Measurements from ENCODE around the gene MGAT4C.

DNA sequence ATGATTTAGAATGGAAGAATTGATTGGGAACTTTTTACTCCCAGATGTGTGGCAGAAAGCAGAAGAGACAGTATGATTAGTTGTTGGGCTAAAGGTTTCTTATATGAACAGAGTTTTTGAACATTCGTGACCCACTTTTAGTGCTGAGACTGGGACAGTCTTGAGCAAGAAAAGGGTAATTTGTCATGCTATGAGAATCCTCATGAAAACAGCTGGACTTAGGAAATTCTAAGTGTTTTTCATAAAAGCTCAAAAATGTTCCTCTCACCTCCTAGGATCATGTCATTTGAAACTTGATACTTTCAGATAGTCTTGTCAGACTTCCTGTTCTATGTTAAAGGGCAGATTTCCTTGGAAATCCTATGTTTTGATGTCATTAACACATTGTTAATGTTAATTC, 86.1 kb downstream of the MGAT4C start:
- TF ChIP-seq, protein P1, sequence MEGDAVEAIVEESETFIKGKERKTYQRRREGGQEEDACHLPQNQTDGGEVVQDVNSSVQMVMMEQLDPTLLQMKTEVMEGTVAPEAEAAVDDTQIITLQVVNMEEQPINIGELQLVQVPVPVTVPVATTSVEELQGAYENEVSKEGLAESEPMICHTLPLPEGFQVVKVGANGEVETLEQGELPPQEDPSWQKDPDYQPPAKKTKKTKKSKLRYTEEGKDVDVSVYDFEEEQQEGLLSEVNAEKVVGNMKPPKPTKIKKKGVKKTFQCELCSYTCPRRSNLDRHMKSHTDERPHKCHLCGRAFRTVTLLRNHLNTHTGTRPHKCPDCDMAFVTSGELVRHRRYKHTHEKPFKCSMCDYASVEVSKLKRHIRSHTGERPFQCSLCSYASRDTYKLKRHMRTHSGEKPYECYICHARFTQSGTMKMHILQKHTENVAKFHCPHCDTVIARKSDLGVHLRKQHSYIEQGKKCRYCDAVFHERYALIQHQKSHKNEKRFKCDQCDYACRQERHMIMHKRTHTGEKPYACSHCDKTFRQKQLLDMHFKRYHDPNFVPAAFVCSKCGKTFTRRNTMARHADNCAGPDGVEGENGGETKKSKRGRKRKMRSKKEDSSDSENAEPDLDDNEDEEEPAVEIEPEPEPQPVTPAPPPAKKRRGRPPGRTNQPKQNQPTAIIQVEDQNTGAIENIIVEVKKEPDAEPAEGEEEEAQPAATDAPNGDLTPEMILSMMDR (IDR thresholded peaks at IDR 0.05; ENCODE audit: extremely low read depth in 1 of 2, insufficient read depth in 1 of 2, low read depth in 1 of 2, low read length in 2 of 2), result no peak
- TF ChIP-seq EZH2 (IDR thresholded peaks at IDR 0.05; ENCODE audit: borderline replicate concordance, low read depth, low read length, severe bottlenecking) (no peak), POLR2AphosphoS5 (IDR thresholded peaks at IDR 0.05; ENCODE audit: insufficient read depth, low read depth, low read length) (no peak)

Data from endothelial cell of umbilical vein (primary cell).